GM23338 (cell line): Measurements from ENCODE around the gene BAAT. TPM values are rescaled to one million over a fixed set of nuclear protein-coding genes. Genes with fewer than 3 reads are reported as not detected.

Experiments
- ATAC-seq: fragments of 200-7000 bp; cut with Tn5 transposase; 3 replicates; pipeline ENCODE4 v1.9.1; 2020
- DNase-seq: peaks from one replicate; pipeline ENCODE4 v3.0.0-alpha.2; 2015; ENCODE audit warnings: low spot score
- H2AFZ ChIP-seq: fragments of 200-600 bp; sonication (generic); 2 replicates; pipeline ENCODE4 v1.8.0; 2016; ENCODE audit warnings: antibody characterized with exemption, mild to moderate bottlenecking, moderate library complexity
- H3F3A ChIP-seq: fragments of 200-600 bp; sonication (generic); replicated peaks from 2 replicates; pipeline ENCODE4 v1.8.0; 2017; ENCODE audit warnings: antibody characterized with exemption, mixed run types, low read depth
- H3K27ac ChIP-seq: fragments of 200-600 bp; sonication (generic); 2 replicates; pipeline ENCODE4 v1.6.1; 2016; ENCODE audit warnings: low read depth
- H3K27me3 ChIP-seq: fragments of 200-600 bp; sonication (generic); 2 replicates; pipeline ENCODE4 v1.8.0; 2016; ENCODE audit warnings: mild to moderate bottlenecking, mixed run types, moderate library complexity; ENCODE audit not compliant: insufficient read depth
- H3K36me3 ChIP-seq: fragments of 200-600 bp; sonication (generic); 2 replicates; pipeline ENCODE4 v1.8.0; 2016; ENCODE audit warnings: mild to moderate bottlenecking; ENCODE audit not compliant: insufficient read depth
- H3K4me1 ChIP-seq: fragments of 200-600 bp; sonication (generic); 2 replicates; pipeline ENCODE4 v1.8.0; 2016; ENCODE audit warnings: mild to moderate bottlenecking, moderate library complexity; ENCODE audit not compliant: insufficient read depth
- H3K4me2 ChIP-seq: fragments of 200-600 bp; sonication (generic); 2 replicates; pipeline ENCODE4 v1.7.1; 2017; ENCODE audit warnings: mixed run types
- H3K4me3 ChIP-seq: fragments of 200-600 bp; sonication (generic); 2 replicates; pipeline ENCODE4 v1.6.1; 2016; ENCODE audit warnings: mixed run types
- H3K79me2 ChIP-seq: fragments of 200-600 bp; sonication (generic); replicated peaks from 2 replicates; pipeline ENCODE4 v1.8.0; 2017; ENCODE audit warnings: mild to moderate bottlenecking; ENCODE audit not compliant: insufficient read depth
- H3K9me2 ChIP-seq: fragments of 200-600 bp; sonication (generic); 2 replicates; pipeline ENCODE4 v1.8.0; 2017; ENCODE audit not compliant: insufficient read depth
- H4K20me1 ChIP-seq: fragments of 200-600 bp; sonication (generic); replicated peaks from 2 replicates; pipeline ENCODE4 v1.8.0; 2017; ENCODE audit warnings: mild to moderate bottlenecking; ENCODE audit not compliant: insufficient read depth
- H3K27ac Mint-ChIP-seq: 2 replicates; pipeline ENCODE4 v1.8.0; 2020; ENCODE audit warnings: inconsistent platforms, mild to moderate bottlenecking, moderate library complexity, mixed read lengths
- H3K27me3 Mint-ChIP-seq: 3 replicates; pipeline ENCODE4 v1.8.0; 2022; ENCODE audit warnings: low read depth, mild to moderate bottlenecking, moderate library complexity, mixed read lengths, inconsistent platforms; ENCODE audit not compliant: insufficient read depth, poor library complexity
- H3K36me3 Mint-ChIP-seq: 3 replicates; pipeline ENCODE4 v1.8.0; 2021; ENCODE audit warnings: low read depth, mild to moderate bottlenecking, inconsistent platforms, moderate library complexity, mixed read lengths
- H3K4me1 Mint-ChIP-seq: 3 replicates; pipeline ENCODE4 v1.8.0; 2020; ENCODE audit warnings: mild to moderate bottlenecking, inconsistent platforms, mixed read lengths
- H3K4me3 Mint-ChIP-seq: 3 replicates; pipeline ENCODE4 v1.8.0; 2021; ENCODE audit warnings: moderate library complexity, mild to moderate bottlenecking, inconsistent platforms, mixed read lengths
- H3K9me3 Mint-ChIP-seq: 3 replicates; pipeline ENCODE4 v1.8.0; 2020; ENCODE audit warnings: moderate library complexity, mild to moderate bottlenecking, inconsistent platforms, mixed read lengths
- CREB1 ChIP-seq: fragments of 250-450 bp; sonication (Bioruptor Pico); IDR thresholded peaks from 2 replicates; pipeline ENCODE4 v1.5.0; 2020; ENCODE audit warnings: low read depth, mild to moderate bottlenecking, moderate library complexity
- EZH2 ChIP-seq: fragments of 200-600 bp; sonication (generic); IDR thresholded peaks from one replicate; pipeline ENCODE4 v1.8.0; 2017; ENCODE audit warnings: antibody characterized with exemption, mild to moderate bottlenecking, low read depth; ENCODE audit not compliant: unreplicated experiment
- EZH2phosphoT487 ChIP-seq: fragments of 200-600 bp; sonication (generic); IDR thresholded peaks from one replicate; pipeline ENCODE4 v1.8.1; 2018; ENCODE audit warnings: antibody characterized with exemption; ENCODE audit not compliant: unreplicated experiment
- JUNB ChIP-seq: IDR thresholded peaks from one replicate; pipeline ENCODE4 v1.6.1; 2016; ENCODE audit warnings: antibody characterized with exemption; ENCODE audit not compliant: unreplicated experiment
- NANOG ChIP-seq: IDR thresholded peaks from 2 replicates; pipeline ENCODE4 v1.6.1; 2016; ENCODE audit warnings: antibody characterized with exemption, borderline replicate concordance
- POLR2AphosphoS5 ChIP-seq: IDR thresholded peaks from 2 replicates; pipeline ENCODE4 v1.6.1; 2016; ENCODE audit warnings: antibody characterized with exemption, low read depth
- STAT1 ChIP-seq: IDR thresholded peaks from one replicate; pipeline ENCODE4 v1.6.1; 2016; ENCODE audit warnings: antibody characterized with exemption; ENCODE audit not compliant: unreplicated experiment
- ZNF114 ChIP-seq: fragments of 250-450 bp; sonication (Bioruptor Pico); IDR thresholded peaks from 2 replicates; pipeline ENCODE4 v1.5.0; 2020; ENCODE audit warnings: mild to moderate bottlenecking, moderate library complexity
- ZNF331 ChIP-seq: fragments of 250-450 bp; sonication (Bioruptor Pico); IDR thresholded peaks from 2 replicates; pipeline ENCODE4 v1.5.0; 2020; ENCODE audit warnings: low read depth, mild to moderate bottlenecking, moderate library complexity
- polyA plus RNA-seq: library from polyadenylated mRNA; unstranded; fragments of >200 nt; fragmentation: Nextera tagmentation; extraction: Ambion mirVana; gene quantifications from 2 replicates; pipeline ENCODE4 v1.2.1, GENCODE V29; 2016
- total RNA-seq: library from RNA; depleted of rRNA; stranded (reverse); fragments of >200 nt; shearing (Covaris generic); gene quantifications from 2 replicates; pipeline ENCODE4 v1.2.3, GENCODE V29; 2014
- TF ChIP-seq, protein P1 (sequence below): IDR thresholded peaks from 2 replicates; pipeline ENCODE4 v1.6.1; 2016; ENCODE audit warnings: antibody characterized with exemption
- TF ChIP-seq, protein P2 (sequence below), 2 experiments: fragments of 200-600 bp in 1 of 2; sonication (generic) in 1 of 2; conservative IDR thresholded peaks; 2 replicates each; pipeline versions ENCODE4 v1.5.1 to v1.6.1; 2016 to 2017; ENCODE audit warnings: antibody characterized with exemption in 2 of 2, low read depth in 2 of 2, mild to moderate bottlenecking in 2 of 2, moderate library complexity in 1 of 2
- TF ChIP-seq, protein P3 (sequence below): IDR thresholded peaks from one replicate; pipeline ENCODE4 v1.6.1; 2018; ENCODE audit warnings: antibody characterized with exemption; ENCODE audit not compliant: unreplicated experiment
- TF ChIP-seq, protein P4 (sequence below): fragments of 250-450 bp; sonication (Bioruptor Pico); IDR thresholded peaks from 2 replicates; pipeline ENCODE4 v1.5.0; 2020; ENCODE audit warnings: mild to moderate bottlenecking, moderate library complexity

Gene BAAT
- total and polyA plus RNA-seq, 2 experiments from 2014 or later: 0.08 to 0.14 TPM

DNA sequence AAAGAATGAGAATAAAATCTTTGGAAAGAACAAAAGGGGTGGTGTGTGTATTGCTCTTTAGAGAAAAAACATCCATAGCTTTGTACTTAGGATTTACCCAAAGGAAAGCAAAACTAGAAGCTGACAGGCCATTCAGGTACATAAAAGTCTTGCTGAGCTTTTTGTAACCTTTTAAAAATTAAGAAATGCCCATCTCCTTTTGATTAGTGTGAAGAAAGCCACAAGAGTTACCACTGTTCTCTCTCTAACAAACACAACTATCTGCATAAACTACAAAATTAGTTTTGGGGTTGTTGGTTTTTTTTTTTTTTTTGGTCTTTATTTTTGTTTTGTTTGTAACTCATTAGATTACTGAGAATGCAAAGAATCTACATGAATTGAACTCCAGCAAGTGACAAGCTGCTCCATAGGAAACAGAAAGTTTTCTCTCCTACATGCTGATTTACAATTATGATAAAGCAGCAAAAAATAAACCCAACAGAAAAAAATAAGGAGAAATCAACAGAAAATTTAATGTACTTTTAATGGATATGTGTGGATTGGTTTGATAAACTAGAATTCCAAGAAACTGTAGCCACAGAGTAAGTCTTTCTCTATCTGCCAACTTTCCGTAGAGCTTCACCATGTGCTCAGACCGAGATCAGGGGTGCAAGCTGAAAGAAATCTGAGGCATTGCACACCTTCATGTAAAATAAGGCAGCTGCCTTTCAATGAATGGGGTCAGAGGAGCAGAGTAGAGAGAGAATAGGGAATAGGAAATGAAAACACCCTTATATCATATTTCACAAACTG is 12.3 kb downstream of the BAAT start:
- Histone ChIP-seq H3K9me2 (no peaks in the 10 kb centered on the region), H3K27ac (no peak overlapping the region), H3K36me3 (no peaks in the 10 kb centered on the region), H3K79me2 (no peaks in the 10 kb centered on the region), H3F3A (no peaks in the 10 kb centered on the region), H3K27me3 (no peaks in the 10 kb centered on the region), H2AFZ (peak overlapping the region; percentile 38; the same call in 1 of the 2 replicates), H3K4me1 (peaks cover 5% of the 10 kb centered on the region; the same call in 1 of the 2 replicates), H3K4me3 (no peak overlapping the region), H3K4me2 (no peak overlapping the region), H4K20me1 (no peaks in the 10 kb centered on the region)
- DNase-seq: no peak
- TF ChIP-seq ZNF331 (CRISPR knock-in tag) (no peak), STAT1 (no peak), NANOG (no peak), JUNB (no peak), ZNF114 (CRISPR knock-in tag) (no peak), EZH2 (no peak), EZH2phosphoT487 (no peak), CREB1 (CRISPR knock-in tag) (no peak), POLR2AphosphoS5 (no peak)
- TF ChIP-seq, protein P1, sequence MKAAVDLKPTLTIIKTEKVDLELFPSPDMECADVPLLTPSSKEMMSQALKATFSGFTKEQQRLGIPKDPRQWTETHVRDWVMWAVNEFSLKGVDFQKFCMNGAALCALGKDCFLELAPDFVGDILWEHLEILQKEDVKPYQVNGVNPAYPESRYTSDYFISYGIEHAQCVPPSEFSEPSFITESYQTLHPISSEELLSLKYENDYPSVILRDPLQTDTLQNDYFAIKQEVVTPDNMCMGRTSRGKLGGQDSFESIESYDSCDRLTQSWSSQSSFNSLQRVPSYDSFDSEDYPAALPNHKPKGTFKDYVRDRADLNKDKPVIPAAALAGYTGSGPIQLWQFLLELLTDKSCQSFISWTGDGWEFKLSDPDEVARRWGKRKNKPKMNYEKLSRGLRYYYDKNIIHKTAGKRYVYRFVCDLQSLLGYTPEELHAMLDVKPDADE: no peak
- TF ChIP-seq, protein P2, sequence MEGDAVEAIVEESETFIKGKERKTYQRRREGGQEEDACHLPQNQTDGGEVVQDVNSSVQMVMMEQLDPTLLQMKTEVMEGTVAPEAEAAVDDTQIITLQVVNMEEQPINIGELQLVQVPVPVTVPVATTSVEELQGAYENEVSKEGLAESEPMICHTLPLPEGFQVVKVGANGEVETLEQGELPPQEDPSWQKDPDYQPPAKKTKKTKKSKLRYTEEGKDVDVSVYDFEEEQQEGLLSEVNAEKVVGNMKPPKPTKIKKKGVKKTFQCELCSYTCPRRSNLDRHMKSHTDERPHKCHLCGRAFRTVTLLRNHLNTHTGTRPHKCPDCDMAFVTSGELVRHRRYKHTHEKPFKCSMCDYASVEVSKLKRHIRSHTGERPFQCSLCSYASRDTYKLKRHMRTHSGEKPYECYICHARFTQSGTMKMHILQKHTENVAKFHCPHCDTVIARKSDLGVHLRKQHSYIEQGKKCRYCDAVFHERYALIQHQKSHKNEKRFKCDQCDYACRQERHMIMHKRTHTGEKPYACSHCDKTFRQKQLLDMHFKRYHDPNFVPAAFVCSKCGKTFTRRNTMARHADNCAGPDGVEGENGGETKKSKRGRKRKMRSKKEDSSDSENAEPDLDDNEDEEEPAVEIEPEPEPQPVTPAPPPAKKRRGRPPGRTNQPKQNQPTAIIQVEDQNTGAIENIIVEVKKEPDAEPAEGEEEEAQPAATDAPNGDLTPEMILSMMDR (conservative IDR thresholded peaks at IDR 0.05; ENCODE audit: low read depth in 2 of 2): no peak
- TF ChIP-seq, protein P3, sequence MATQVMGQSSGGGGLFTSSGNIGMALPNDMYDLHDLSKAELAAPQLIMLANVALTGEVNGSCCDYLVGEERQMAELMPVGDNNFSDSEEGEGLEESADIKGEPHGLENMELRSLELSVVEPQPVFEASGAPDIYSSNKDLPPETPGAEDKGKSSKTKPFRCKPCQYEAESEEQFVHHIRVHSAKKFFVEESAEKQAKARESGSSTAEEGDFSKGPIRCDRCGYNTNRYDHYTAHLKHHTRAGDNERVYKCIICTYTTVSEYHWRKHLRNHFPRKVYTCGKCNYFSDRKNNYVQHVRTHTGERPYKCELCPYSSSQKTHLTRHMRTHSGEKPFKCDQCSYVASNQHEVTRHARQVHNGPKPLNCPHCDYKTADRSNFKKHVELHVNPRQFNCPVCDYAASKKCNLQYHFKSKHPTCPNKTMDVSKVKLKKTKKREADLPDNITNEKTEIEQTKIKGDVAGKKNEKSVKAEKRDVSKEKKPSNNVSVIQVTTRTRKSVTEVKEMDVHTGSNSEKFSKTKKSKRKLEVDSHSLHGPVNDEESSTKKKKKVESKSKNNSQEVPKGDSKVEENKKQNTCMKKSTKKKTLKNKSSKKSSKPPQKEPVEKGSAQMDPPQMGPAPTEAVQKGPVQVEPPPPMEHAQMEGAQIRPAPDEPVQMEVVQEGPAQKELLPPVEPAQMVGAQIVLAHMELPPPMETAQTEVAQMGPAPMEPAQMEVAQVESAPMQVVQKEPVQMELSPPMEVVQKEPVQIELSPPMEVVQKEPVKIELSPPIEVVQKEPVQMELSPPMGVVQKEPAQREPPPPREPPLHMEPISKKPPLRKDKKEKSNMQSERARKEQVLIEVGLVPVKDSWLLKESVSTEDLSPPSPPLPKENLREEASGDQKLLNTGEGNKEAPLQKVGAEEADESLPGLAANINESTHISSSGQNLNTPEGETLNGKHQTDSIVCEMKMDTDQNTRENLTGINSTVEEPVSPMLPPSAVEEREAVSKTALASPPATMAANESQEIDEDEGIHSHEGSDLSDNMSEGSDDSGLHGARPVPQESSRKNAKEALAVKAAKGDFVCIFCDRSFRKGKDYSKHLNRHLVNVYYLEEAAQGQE: no peak
- TF ChIP-seq, protein P4, sequence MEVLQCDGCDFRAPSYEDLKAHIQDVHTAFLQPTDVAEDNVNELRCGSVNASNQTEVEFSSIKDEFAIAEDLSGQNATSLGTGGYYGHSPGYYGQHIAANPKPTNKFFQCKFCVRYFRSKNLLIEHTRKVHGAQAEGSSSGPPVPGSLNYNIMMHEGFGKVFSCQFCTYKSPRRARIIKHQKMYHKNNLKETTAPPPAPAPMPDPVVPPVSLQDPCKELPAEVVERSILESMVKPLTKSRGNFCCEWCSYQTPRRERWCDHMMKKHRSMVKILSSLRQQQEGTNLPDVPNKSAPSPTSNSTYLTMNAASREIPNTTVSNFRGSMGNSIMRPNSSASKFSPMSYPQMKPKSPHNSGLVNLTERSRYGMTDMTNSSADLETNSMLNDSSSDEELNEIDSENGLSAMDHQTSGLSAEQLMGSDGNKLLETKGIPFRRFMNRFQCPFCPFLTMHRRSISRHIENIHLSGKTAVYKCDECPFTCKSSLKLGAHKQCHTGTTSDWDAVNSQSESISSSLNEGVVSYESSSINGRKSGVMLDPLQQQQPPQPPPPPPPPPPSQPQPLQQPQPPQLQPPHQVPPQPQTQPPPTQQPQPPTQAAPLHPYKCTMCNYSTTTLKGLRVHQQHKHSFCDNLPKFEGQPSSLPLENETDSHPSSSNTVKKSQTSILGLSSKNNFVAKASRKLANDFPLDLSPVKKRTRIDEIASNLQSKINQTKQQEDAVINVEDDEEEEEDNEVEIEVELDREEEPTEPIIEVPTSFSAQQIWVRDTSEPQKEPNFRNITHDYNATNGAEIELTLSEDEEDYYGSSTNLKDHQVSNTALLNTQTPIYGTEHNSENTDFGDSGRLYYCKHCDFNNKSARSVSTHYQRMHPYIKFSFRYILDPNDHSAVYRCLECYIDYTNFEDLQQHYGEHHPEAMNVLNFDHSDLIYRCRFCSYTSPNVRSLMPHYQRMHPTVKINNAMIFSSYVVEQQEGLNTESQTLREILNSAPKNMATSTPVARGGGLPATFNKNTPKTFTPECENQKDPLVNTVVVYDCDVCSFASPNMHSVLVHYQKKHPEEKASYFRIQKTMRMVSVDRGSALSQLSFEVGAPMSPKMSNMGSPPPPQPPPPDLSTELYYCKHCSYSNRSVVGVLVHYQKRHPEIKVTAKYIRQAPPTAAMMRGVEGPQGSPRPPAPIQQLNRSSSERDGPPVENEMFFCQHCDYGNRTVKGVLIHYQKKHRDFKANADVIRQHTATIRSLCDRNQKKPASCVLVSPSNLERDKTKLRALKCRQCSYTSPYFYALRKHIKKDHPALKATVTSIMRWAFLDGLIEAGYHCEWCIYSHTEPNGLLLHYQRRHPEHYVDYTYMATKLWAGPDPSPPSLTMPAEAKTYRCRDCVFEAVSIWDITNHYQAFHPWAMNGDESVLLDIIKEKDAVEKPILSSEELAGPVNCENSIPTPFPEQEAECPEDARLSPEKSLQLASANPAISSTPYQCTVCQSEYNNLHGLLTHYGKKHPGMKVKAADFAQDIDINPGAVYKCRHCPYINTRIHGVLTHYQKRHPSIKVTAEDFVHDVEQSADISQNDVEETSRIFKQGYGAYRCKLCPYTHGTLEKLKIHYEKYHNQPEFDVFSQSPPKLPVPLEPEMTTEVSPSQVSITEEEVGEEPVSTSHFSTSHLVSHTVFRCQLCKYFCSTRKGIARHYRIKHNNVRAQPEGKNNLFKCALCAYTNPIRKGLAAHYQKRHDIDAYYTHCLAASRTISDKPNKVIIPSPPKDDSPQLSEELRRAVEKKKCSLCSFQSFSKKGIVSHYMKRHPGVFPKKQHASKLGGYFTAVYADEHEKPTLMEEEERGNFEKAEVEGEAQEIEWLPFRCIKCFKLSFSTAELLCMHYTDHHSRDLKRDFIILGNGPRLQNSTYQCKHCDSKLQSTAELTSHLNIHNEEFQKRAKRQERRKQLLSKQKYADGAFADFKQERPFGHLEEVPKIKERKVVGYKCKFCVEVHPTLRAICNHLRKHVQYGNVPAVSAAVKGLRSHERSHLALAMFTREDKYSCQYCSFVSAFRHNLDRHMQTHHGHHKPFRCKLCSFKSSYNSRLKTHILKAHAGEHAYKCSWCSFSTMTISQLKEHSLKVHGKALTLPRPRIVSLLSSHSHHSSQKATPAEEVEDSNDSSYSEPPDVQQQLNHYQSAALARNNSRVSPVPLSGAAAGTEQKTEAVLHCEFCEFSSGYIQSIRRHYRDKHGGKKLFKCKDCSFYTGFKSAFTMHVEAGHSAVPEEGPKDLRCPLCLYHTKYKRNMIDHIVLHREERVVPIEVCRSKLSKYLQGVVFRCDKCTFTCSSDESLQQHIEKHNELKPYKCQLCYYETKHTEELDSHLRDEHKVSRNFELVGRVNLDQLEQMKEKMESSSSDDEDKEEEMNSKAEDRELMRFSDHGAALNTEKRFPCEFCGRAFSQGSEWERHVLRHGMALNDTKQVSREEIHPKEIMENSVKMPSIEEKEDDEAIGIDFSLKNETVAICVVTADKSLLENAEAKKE (CRISPR knock-in tag): no peak
- ATAC-seq: no peak
- H3K4me3 Mint-ChIP-seq: no peak overlapping the region
- peaks cover 1% of the 10 kb centered on the region; the same call in 1 of the 3 replicates for H3K9me3 Mint-ChIP-seq
- H3K4me1 Mint-ChIP-seq: peaks cover 19% of the 10 kb centered on the region; the same call in 2 of the 3 replicates
- no peak overlapping the region for H3K27ac Mint-ChIP-seq
- no peaks in the 10 kb centered on the region for H3K36me3 Mint-ChIP-seq
- H3K27me3 Mint-ChIP-seq: no peaks in the 10 kb centered on the region
